ENCODE measurements around the gene DOCK4. TPM values are rescaled to one million over a fixed set of nuclear protein-coding genes. Genes with fewer than 3 reads are reported as not detected.

Gene DOCK4
- total and polyA plus RNA-seq, 4 donors, result 2.9 to 94.3 (median 20.0) TPM

- peaks cover 0 to 2% of the 10 kb centered on the region in 2 donors for H3K4me1 ChIP-seq (ENCODE audit: control insufficient read depth in 1 of 2, insufficient read depth in 2 of 2, low read length in 2 of 2)
- H3K4me3 ChIP-seq (ENCODE audit: low read length in 2 of 2), result no peak overlapping the region
- peaks cover 0 to 3% of the 10 kb centered on the region in 2 donors for H3K27me3 ChIP-seq (ENCODE audit: control insufficient read depth in 1 of 2, insufficient read depth in 2 of 2, low read length in 1 of 2)
- H3K27ac ChIP-seq (ENCODE audit: low read depth in 1 of 2, low read length in 2 of 2), result no peak overlapping the region
- DNase-seq (no peak), ATAC-seq (ENCODE audit: low FRiP score) (no peak)
- H3K9me3 ChIP-seq (ENCODE audit: control insufficient read depth, low read length), result peaks cover 3% of the 10 kb centered on the region
- intact Hi-C loops (cut with DNase I), result no loop called here
- H3K36me3 ChIP-seq (ENCODE audit: control insufficient read depth in 1 of 2, insufficient read depth in 2 of 2, low read length in 1 of 2), result no peaks in the 10 kb centered on the region
Measured at GRCh38 chr7:112009081-112009480, 197.1 kb downstream of the DOCK4 start.

DNA sequence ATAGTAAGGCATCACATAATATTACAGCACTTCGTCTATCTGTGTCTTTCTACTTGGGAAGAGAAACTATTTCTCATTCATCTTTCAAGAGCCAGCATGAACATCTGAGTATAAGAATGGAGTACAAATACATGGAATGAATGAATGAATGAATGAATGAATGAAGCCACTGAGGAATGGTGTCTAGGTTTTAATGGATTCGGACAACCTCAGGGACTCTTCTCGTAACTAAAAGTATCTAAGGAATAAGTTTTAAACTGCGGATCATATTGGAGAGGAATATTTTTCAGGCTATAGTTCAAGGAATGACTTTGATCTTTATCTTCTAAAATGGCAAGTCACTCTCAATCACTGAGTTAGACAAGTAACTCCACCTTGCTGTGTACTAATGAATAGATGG, 199.0 kb downstream of the DOCK4 start:
- intact Hi-C loops (cut with DNase I), result no loop called here

GRCh38 chr7:112006071-112006470, 200.1 kb downstream of the DOCK4 start:
- no peaks in the 10 kb centered on the region for H3K9me3 ChIP-seq (ENCODE audit: control insufficient read depth, low read length)
- intact Hi-C loops (cut with DNase I), result no loop called here
- no peak overlapping the region for H3K4me3 ChIP-seq (ENCODE audit: low read length in 2 of 2)

More for the DNA sequence above, 199.0 kb downstream of the DOCK4 start:
- H3K27me3 ChIP-seq (ENCODE audit: control insufficient read depth in 1 of 2, insufficient read depth in 2 of 2, low read length in 1 of 2), result no peaks in the 10 kb centered on the region
- no peak overlapping the region for H3K4me3 ChIP-seq (ENCODE audit: low read length in 2 of 2)
- H3K27ac ChIP-seq (ENCODE audit: low read depth in 1 of 2, low read length in 2 of 2), result no peak overlapping the region
- H3K9me3 ChIP-seq (ENCODE audit: control insufficient read depth, low read length), result no peaks in the 10 kb centered on the region
- H3K36me3 ChIP-seq (ENCODE audit: control insufficient read depth in 1 of 2, insufficient read depth in 2 of 2, low read length in 1 of 2), result peaks cover 0 to 2% of the 10 kb centered on the region in 2 donors
- 97 to 98% methylated on average over 4 of the region's 4 CpGs for WGBS, 2 donors
- no peak for DNase-seq
- no peaks in the 10 kb centered on the region for H3K4me1 ChIP-seq (ENCODE audit: control insufficient read depth in 1 of 2, insufficient read depth in 2 of 2, low read length in 2 of 2)
- no peak for ATAC-seq (ENCODE audit: low FRiP score)

DNA sequence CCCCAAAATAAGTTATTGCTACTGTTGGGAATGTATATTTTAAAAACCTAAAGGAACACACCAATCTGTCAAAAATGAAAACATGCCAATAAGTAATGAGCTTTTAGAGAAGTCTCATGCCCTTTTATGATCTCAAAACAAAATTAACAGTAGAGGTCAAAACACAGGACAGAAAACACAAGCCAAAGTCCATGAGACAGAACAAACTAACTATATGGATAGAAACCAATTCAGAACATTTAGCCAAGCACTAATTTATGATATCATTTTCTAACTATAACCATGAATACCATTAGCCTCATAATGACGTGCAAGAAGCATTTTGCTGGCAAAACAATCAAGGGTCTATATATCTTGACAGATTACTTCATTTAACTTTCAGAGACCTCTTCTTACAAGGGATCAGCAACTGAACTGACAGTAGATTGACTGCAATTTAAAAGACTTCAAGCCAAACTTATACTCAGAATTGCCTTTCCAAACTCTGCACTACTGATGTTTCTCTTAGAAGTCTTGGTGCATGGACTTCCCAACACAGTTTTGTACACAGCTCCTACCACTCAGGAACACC, 200.9 kb downstream of the DOCK4 start:
- peaks cover 0 to 2% of the 10 kb centered on the region in 2 donors for H3K36me3 ChIP-seq (ENCODE audit: control insufficient read depth in 1 of 2, insufficient read depth in 2 of 2, low read length in 1 of 2)
- H3K27ac ChIP-seq (ENCODE audit: low read depth in 1 of 2, low read length in 2 of 2), result no peak overlapping the region
- H3K27me3 ChIP-seq (ENCODE audit: control insufficient read depth in 1 of 2, insufficient read depth in 2 of 2, low read length in 1 of 2), result no peaks in the 10 kb centered on the region
- no peak for DNase-seq
- H3K4me1 ChIP-seq (ENCODE audit: control insufficient read depth in 1 of 2, insufficient read depth in 2 of 2, low read length in 2 of 2), result no peaks in the 10 kb centered on the region
- H3K9me3 ChIP-seq (ENCODE audit: control insufficient read depth, low read length), result no peaks in the 10 kb centered on the region
- 8 to 9% methylated on average over 1 of the region's 1 CpG for WGBS, 2 donors
- intact Hi-C loops (cut with DNase I), result no loop called here
- no peak for ATAC-seq (ENCODE audit: low FRiP score)
- no peak overlapping the region for H3K4me3 ChIP-seq (ENCODE audit: low read length in 2 of 2)

More at GRCh38 chr7:112006071-112006470, 200.1 kb downstream of the DOCK4 start:
- Histone ChIP-seq H3K4me1 (ENCODE audit: control insufficient read depth in 1 of 2, insufficient read depth in 2 of 2, low read length in 2 of 2) (no peaks in the 10 kb centered on the region), H3K27ac (ENCODE audit: low read depth in 1 of 2, low read length in 2 of 2) (no peak overlapping the region), H3K36me3 (ENCODE audit: control insufficient read depth in 1 of 2, insufficient read depth in 2 of 2, low read length in 1 of 2) (peaks cover 0 to 2% of the 10 kb centered on the region in 2 donors), H3K27me3 (ENCODE audit: control insufficient read depth in 1 of 2, insufficient read depth in 2 of 2, low read length in 1 of 2) (no peaks in the 10 kb centered on the region)
- 89 to 92% methylated on average over 2 of the region's 2 CpGs for WGBS, 2 donors
- ATAC-seq (ENCODE audit: low FRiP score), result no peak
- no peak for DNase-seq

- Histone ChIP-seq H3K27ac (ENCODE audit: low read depth in 1 of 2, low read length in 2 of 2) (no peak overlapping the region), H3K9me3 (ENCODE audit: control insufficient read depth, low read length) (no peaks in the 10 kb centered on the region), H3K4me3 (ENCODE audit: low read length in 2 of 2) (no peak overlapping the region), H3K4me1 (ENCODE audit: control insufficient read depth in 1 of 2, insufficient read depth in 2 of 2, low read length in 2 of 2) (no peaks in the 10 kb centered on the region), H3K27me3 (ENCODE audit: control insufficient read depth in 1 of 2, insufficient read depth in 2 of 2, low read length in 1 of 2) (peaks cover 0 to 1% of the 10 kb centered on the region in 2 donors), H3K36me3 (ENCODE audit: control insufficient read depth in 1 of 2, insufficient read depth in 2 of 2, low read length in 1 of 2) (peaks cover 0 to 2% of the 10 kb centered on the region in 2 donors)
- 80 to 82% methylated on average over 6 of the region's 6 CpGs for WGBS, 2 donors
- intact Hi-C loops (cut with DNase I), result no loop called here
- ATAC-seq (ENCODE audit: low FRiP score) (no peak), DNase-seq (no peak)
Measured at GRCh38 chr7:112001091-112001826, 204.9 kb downstream of the DOCK4 start.

- 87 to 89% methylated on average over 3 of the region's 3 CpGs for WGBS, 2 donors
- intact Hi-C loops (cut with DNase I), result no loop called here
- Histone ChIP-seq H3K27me3 (ENCODE audit: control insufficient read depth in 1 of 2, insufficient read depth in 2 of 2, low read length in 1 of 2) (peaks cover 0 to 1% of the 10 kb centered on the region in 2 donors), H3K4me3 (ENCODE audit: low read length in 2 of 2) (no peak overlapping the region), H3K27ac (ENCODE audit: low read depth in 1 of 2, low read length in 2 of 2) (no peak overlapping the region), H3K4me1 (ENCODE audit: control insufficient read depth in 1 of 2, insufficient read depth in 2 of 2, low read length in 2 of 2) (no peaks in the 10 kb centered on the region), H3K36me3 (ENCODE audit: control insufficient read depth in 1 of 2, insufficient read depth in 2 of 2, low read length in 1 of 2) (no peaks in the 10 kb centered on the region), H3K9me3 (ENCODE audit: control insufficient read depth, low read length) (no peaks in the 10 kb centered on the region)
- DNase-seq (no peak), ATAC-seq (ENCODE audit: low FRiP score) (no peak)
Measured at GRCh38 chr7:111998326-111998725, 207.9 kb downstream of the DOCK4 start.

DNA sequence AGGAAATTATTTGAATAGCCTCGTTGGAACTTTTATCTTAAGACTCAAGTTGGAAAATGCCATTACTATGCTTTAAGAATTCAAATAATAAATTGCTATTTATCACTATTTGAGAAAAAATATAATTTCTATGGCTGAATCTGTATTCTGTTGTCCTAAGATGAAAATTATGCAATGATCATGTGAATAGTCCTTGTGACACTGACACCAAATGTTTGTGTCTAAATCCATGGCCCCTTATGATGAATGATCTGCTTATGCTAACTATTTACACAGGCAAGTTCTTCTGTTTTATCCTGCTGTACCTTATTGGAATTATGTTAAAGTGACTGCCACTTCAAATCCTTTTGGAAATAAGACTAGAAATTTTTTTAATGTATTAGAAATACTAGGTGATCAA, 208.7 kb downstream of the DOCK4 start:
- DNase-seq (no peak), ATAC-seq (ENCODE audit: low FRiP score) (no peak)
- Histone ChIP-seq H3K27ac (ENCODE audit: low read depth in 1 of 2, low read length in 2 of 2) (no peak overlapping the region), H3K4me1 (ENCODE audit: control insufficient read depth in 1 of 2, insufficient read depth in 2 of 2, low read length in 2 of 2) (no peaks in the 10 kb centered on the region), H3K9me3 (ENCODE audit: control insufficient read depth, low read length) (no peaks in the 10 kb centered on the region), H3K27me3 (ENCODE audit: control insufficient read depth in 1 of 2, insufficient read depth in 2 of 2, low read length in 1 of 2) (peaks cover 0 to 1% of the 10 kb centered on the region in 2 donors), H3K36me3 (ENCODE audit: control insufficient read depth in 1 of 2, insufficient read depth in 2 of 2, low read length in 1 of 2) (no peaks in the 10 kb centered on the region), H3K4me3 (ENCODE audit: low read length in 2 of 2) (no peak overlapping the region)
- intact Hi-C loops (cut with DNase I), result no loop called here
- WGBS, 2 donors, result 88 to 90% methylated on average over 1 of the region's 1 CpG

DNA sequence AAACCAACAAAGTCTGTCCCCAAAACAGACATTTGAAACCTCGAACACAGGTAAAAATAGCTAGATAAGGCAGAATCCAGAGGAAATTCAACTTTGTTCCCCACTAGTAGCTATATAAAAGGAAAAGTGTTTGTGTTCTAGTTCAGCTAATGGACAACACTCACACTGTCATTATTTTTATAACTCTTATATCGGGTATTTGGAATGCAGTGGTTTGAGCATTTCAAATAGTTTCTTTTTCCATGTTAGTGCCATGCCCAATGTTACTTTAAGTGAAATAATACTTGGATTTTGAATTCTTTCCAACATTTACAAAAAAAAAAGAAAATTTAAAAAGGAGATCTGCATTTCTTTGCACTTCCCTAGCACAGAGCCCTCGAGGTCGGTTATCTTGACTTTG, 213.6 kb downstream of the DOCK4 start:
- intact Hi-C loops (cut with DNase I), result no loop called here
- H3K9me3 ChIP-seq (ENCODE audit: control insufficient read depth, low read length), result no peaks in the 10 kb centered on the region
- H3K36me3 ChIP-seq (ENCODE audit: control insufficient read depth in 1 of 2, insufficient read depth in 2 of 2, low read length in 1 of 2), result no peaks in the 10 kb centered on the region
- DNase-seq (no peak), ATAC-seq (ENCODE audit: low FRiP score) (no peak)
- H3K4me1 ChIP-seq (ENCODE audit: control insufficient read depth in 1 of 2, insufficient read depth in 2 of 2, low read length in 2 of 2), result no peaks in the 10 kb centered on the region
- H3K4me3 ChIP-seq (ENCODE audit: low read length in 2 of 2), result no peak overlapping the region
- 25 to 34% methylated on average over 4 of the region's 4 CpGs for WGBS, 2 donors
- peaks cover 0 to 1% of the 10 kb centered on the region in 2 donors for H3K27me3 ChIP-seq (ENCODE audit: control insufficient read depth in 1 of 2, insufficient read depth in 2 of 2, low read length in 1 of 2)
- H3K27ac ChIP-seq (ENCODE audit: low read depth in 1 of 2, low read length in 2 of 2), result peak overlapping the region in 1 of 2 donors; percentile 14

- 97 to 98% methylated on average over 3 of the region's 3 CpGs for WGBS, 2 donors
- Histone ChIP-seq H3K36me3 (ENCODE audit: control insufficient read depth in 1 of 2, insufficient read depth in 2 of 2, low read length in 1 of 2) (no peaks in the 10 kb centered on the region), H3K4me1 (ENCODE audit: control insufficient read depth in 1 of 2, insufficient read depth in 2 of 2, low read length in 2 of 2) (no peaks in the 10 kb centered on the region), H3K27ac (ENCODE audit: low read depth in 1 of 2, low read length in 2 of 2) (no peak overlapping the region), H3K27me3 (ENCODE audit: control insufficient read depth in 1 of 2, insufficient read depth in 2 of 2, low read length in 1 of 2) (no peaks in the 10 kb centered on the region), H3K9me3 (ENCODE audit: control insufficient read depth, low read length) (no peaks in the 10 kb centered on the region), H3K4me3 (ENCODE audit: low read length in 2 of 2) (no peak overlapping the region)
- DNase-seq, result no peak
- ATAC-seq (ENCODE audit: low FRiP score), result no peak
- intact Hi-C loops (cut with DNase I), result no loop called here
Measured at GRCh38 chr7:111990643-111991042, 215.6 kb downstream of the DOCK4 start.
